MV-4-11 (cell line): ENCODE data around the gene TSC22D2.
"Not testable (repeated sequence)": the region's sequence is repeated elsewhere in the genome, so short reads cannot be mapped to it uniquely, and the experiment has no call there.

Source experiments
- DNase-seq: peaks from one replicate; lab custom pipeline; 2025; lab: John Stamatoyannopoulos, UW

TSC22D2 gene

GRCh38 chr3:150484410-150484809 lies 76.3 kb downstream of the TSC22D2 start:
- no peak for DNase-seq

- no peak for DNase-seq
Measured at GRCh38 chr3:150488867-150489266, 80.8 kb downstream of the TSC22D2 start.

DNA sequence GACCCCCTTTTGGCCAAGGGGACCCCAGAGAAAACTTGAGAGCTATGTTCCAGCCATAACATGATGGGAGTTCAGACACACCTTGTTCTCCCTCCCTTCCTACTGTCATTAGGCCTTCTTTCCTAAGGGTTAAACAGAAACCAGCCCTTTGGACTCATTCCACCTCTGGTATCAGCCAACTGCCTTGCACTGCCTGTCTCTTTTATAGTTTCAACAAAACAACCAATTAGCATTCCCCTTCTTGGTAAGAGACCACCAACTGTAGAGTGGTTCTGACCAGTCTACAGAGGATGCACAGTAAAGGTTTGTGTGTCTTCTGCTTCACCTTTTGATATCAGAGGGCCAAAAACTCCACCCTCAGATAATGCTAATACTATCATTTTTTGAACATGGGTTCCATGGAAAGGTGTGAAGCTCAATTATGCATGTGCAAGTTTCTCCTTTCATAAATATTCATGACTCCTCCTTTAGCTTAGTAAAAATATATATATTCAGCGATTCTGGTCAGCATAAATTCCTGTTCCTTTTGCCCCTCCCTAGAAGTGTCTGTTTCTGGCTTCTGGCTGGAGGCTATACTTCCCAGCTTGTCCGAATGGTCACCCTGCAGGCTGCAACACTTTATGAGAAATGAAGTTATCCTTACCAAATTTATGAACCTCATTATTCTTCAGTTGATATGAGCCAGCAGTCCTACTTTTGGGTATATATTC lies 82.3 kb downstream of the TSC22D2 start:
- DNase-seq, result no peak

- DNase-seq, result peak; percentile 24
Measured at GRCh38 chr3:150494411-150494977, 86.4 kb downstream of the TSC22D2 start.

GRCh38 chr3:150495149-150495548 lies 87.1 kb downstream of the TSC22D2 start:
- peak; percentile 43 for DNase-seq

- DNase-seq, result peak; percentile 39
Measured at GRCh38 chr3:150495563-150496168, 87.6 kb downstream of the TSC22D2 start.

DNA sequence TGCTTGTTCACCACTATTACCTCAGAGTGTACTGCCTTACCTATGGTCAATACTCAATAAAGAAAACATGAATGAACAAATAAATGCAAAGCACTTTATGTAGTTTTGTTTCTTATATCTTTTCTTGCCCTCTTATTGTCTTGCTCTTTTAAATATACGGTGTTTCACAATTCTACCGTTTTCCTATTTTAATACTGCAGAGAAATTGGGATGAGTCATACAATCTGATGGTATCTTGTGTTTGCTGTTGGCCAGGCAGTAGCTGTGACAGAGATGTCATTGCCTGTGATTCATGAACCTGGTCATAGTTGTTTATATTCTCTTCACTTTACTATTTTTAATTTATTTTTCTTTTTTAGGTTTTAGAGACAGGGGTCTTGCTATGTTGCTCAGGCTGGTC lies 89.9 kb downstream of the TSC22D2 start:
- no peak for DNase-seq

- not testable (repeated sequence) for DNase-seq
Measured at GRCh38 chr3:150500960-150501359, 92.9 kb downstream of the TSC22D2 start.

- DNase-seq, result no peak
Measured at GRCh38 chr3:150503402-150504099, 95.5 kb downstream of the TSC22D2 start.

DNA sequence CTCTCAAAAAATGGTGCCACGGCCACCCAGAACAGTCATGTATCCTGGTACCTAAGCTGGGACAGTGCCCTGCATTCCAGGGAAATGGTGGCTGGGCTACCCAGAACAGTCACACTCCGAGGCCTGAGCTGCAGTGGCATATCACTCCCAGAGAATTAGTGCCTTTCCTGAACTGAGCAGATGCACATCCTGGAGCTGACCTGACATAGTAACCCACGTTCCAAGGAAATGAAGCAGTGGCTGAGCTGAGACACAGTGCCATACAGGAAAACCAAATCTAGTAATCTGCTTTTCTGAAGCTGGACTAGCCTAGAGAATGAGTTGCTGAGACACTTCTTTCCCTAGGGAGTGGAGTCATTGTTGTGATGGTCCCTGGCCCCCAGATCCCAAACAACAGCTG lies 96.4 kb downstream of the TSC22D2 start:
- no peak for DNase-seq

GRCh38 chr3:150508401-150508800 lies 100.3 kb downstream of the TSC22D2 start:
- no peak for DNase-seq

- DNase-seq, result no peak
Measured at GRCh38 chr3:150509780-150510179, 101.7 kb downstream of the TSC22D2 start.

GRCh38 chr3:150511122-150511821 lies 103.2 kb downstream of the TSC22D2 start:
- DNase-seq, result no peak

DNA sequence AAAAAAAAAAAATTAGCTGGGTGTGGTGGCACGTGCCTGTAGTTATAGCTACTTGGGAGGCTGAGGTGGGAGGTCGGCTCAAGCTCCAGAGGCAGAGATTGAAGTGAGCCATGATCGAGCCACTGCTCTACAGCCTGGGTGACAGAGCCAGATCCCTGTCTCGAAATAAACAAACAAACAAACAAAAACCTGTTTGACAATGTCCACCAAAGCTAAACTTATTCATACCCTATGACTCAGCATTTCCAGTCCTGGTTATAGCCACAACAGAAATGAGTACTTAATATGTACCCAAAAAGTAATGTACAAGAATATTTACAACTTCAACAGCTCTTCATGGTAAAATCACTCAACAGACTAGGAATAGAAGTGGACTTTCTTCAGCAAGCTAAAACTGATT lies 107.1 kb downstream of the TSC22D2 start:
- no peak for DNase-seq
